Neural progenitor cell (in vitro differentiated cells): Measurements from ENCODE around the gene RBM8A. TPM values are rescaled to one million over a fixed set of nuclear protein-coding genes. Genes with fewer than 3 reads are reported as not detected.
A peak's percentile ranks its signal among the peaks of the same experiment; 100 is the strongest.
"Not testable (repeated sequence)": the region's sequence is repeated elsewhere in the genome, so short reads cannot be mapped to it uniquely, and the experiment has no call there.

ENCODE experiments used
- DNase-seq: peaks from one replicate; pipeline ENCODE4 v3.0.0-alpha.2; 2016; ENCODE audit warnings: low spot score
- H2AFZ ChIP-seq: fragments of 200-600 bp; sonication (generic); replicated peaks from 2 replicates; pipeline ENCODE4 v1.6.1; 2016; ENCODE audit warnings: antibody characterized with exemption
- H3F3A ChIP-seq: fragments of 200-600 bp; sonication (generic); 2 replicates; pipeline ENCODE4 v1.6.1; 2016; ENCODE audit warnings: antibody characterized with exemption, low read depth
- H3K27ac ChIP-seq: fragments of 200-600 bp; sonication (generic); 2 replicates; pipeline ENCODE4 v1.5.1; 2016; ENCODE audit warnings: mild to moderate bottlenecking
- H3K27me3 ChIP-seq: fragments of 200-600 bp; sonication (generic); 2 replicates; pipeline ENCODE4 v1.6.1; 2016; ENCODE audit warnings: mild to moderate bottlenecking, moderate library complexity
- H3K36me3 ChIP-seq: fragments of 200-600 bp; sonication (generic); 2 replicates; pipeline ENCODE4 v1.5.1; 2016
- H3K4me1 ChIP-seq: fragments of 200-600 bp; sonication (generic); 2 replicates; pipeline ENCODE4 v1.6.1; 2016; ENCODE audit warnings: mixed run types
- H3K4me2 ChIP-seq: fragments of 200-600 bp; sonication (generic); 2 replicates; pipeline ENCODE4 v1.6.1; 2016
- H3K4me3 ChIP-seq: fragments of 200-600 bp; sonication (generic); 2 replicates; pipeline ENCODE4 v1.5.1; 2016
- H3K79me2 ChIP-seq: fragments of 200-600 bp; sonication (generic); 2 replicates; pipeline ENCODE4 v1.6.1; 2016; ENCODE audit warnings: low read depth
- H3K9ac ChIP-seq: fragments of 200-600 bp; sonication (generic); 2 replicates; pipeline ENCODE4 v1.6.1; 2016
- H3K9me3 ChIP-seq: fragments of 200-600 bp; sonication (generic); 2 replicates; pipeline ENCODE4 v1.5.1; 2016; ENCODE audit warnings: low read depth
- H4K20me1 ChIP-seq: fragments of 200-600 bp; sonication (generic); 2 replicates; pipeline ENCODE4 v1.6.1; 2016; ENCODE audit warnings: low read depth
- H3K27ac Mint-ChIP-seq: 3 replicates; pipeline ENCODE4 v1.8.0; 2021; ENCODE audit warnings: mixed read lengths
- H3K27me3 Mint-ChIP-seq: 2 replicates; pipeline ENCODE4 v1.8.0; 2022; ENCODE audit warnings: low read depth, mild to moderate bottlenecking, inconsistent platforms, moderate library complexity, mixed read lengths; ENCODE audit not compliant: insufficient read depth
- H3K36me3 Mint-ChIP-seq: 3 replicates; pipeline ENCODE4 v1.8.0; 2021; ENCODE audit warnings: mixed read lengths
- H3K4me1 Mint-ChIP-seq: 3 replicates; pipeline ENCODE4 v1.8.0; 2021; ENCODE audit warnings: mixed read lengths
- H3K4me3 Mint-ChIP-seq: 3 replicates; pipeline ENCODE4 v1.8.0; 2021; ENCODE audit warnings: mild to moderate bottlenecking, moderate library complexity, mixed read lengths
- H3K9me3 Mint-ChIP-seq: 3 replicates; pipeline ENCODE4 v1.8.0; 2020; ENCODE audit warnings: mixed read lengths
- EZH2 ChIP-seq: fragments of 200-600 bp; sonication (generic); IDR thresholded peaks from 2 replicates; pipeline ENCODE4 v1.6.1; 2017; ENCODE audit warnings: antibody characterized with exemption, mild to moderate bottlenecking, moderate library complexity
- EZH2phosphoT487 ChIP-seq: fragments of 200-600 bp; sonication (generic); IDR thresholded peaks from 2 replicates; pipeline ENCODE4 v1.6.1; 2017; ENCODE audit warnings: antibody characterized with exemption
- total RNA-seq: library from RNA; depleted of rRNA; stranded (reverse); fragments of >200 nt; gene quantifications from 2 replicates; pipeline ENCODE4 v1.2.3, GENCODE V29; 2015; ENCODE audit warnings: low replicate concordance
- TF ChIP-seq, protein P1 (sequence below): fragments of 200-600 bp; sonication (generic); IDR thresholded peaks from 2 replicates; pipeline ENCODE4 v1.5.1; 2017; ENCODE audit warnings: antibody characterized with exemption, mild to moderate bottlenecking

The RBM8A gene
- total RNA-seq, 1 donor from 2014 or later = 320 TPM

DNA sequence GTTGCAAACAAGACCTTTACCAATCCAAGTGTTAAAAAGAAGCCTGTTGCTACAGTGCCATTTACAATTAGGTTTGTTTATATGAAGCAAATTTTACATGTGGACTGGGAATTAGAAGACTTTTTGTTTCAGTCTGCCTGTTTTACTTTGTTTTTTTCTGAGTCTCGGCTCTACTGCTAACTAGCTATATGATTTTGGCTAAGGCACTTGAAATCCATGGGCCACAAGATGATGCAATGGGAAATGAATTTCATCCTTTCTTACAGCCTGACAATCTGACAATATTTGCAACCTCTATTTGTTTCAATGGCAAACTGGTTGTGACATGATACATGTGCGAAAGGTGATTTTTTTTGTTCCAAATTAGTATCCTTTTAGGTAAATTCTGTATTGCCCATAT is 5.0 kb downstream of the RBM8A start:
- H3K36me3 ChIP-seq = peaks cover 4% of the 10 kb centered on the region
- no peak overlapping the region for H3K27ac ChIP-seq
- H3K9ac ChIP-seq = no peak overlapping the region
- peaks cover 16% of the 10 kb centered on the region for H3K79me2 ChIP-seq
- H3K27ac Mint-ChIP-seq = no peak overlapping the region
- no peak overlapping the region for H2AFZ ChIP-seq
- no peaks in the 10 kb centered on the region for H3K27me3 Mint-ChIP-seq
- H3K4me3 Mint-ChIP-seq = no peak overlapping the region
- peaks cover 43% of the 10 kb centered on the region for H3F3A ChIP-seq
- H3K9me3 ChIP-seq = no peaks in the 10 kb centered on the region
- peaks cover 23% of the 10 kb centered on the region for H3K4me1 Mint-ChIP-seq
- H3K4me2 ChIP-seq = no peak overlapping the region
- no peaks in the 10 kb centered on the region for H4K20me1 ChIP-seq
- peaks cover 13% of the 10 kb centered on the region for H3K27me3 ChIP-seq
- H3K4me3 ChIP-seq = no peak overlapping the region
- DNase-seq = no peak
- H3K36me3 Mint-ChIP-seq = peaks cover 16% of the 10 kb centered on the region
- TF ChIP-seq EZH2phosphoT487 = no peak
- TF ChIP-seq, protein P1, sequence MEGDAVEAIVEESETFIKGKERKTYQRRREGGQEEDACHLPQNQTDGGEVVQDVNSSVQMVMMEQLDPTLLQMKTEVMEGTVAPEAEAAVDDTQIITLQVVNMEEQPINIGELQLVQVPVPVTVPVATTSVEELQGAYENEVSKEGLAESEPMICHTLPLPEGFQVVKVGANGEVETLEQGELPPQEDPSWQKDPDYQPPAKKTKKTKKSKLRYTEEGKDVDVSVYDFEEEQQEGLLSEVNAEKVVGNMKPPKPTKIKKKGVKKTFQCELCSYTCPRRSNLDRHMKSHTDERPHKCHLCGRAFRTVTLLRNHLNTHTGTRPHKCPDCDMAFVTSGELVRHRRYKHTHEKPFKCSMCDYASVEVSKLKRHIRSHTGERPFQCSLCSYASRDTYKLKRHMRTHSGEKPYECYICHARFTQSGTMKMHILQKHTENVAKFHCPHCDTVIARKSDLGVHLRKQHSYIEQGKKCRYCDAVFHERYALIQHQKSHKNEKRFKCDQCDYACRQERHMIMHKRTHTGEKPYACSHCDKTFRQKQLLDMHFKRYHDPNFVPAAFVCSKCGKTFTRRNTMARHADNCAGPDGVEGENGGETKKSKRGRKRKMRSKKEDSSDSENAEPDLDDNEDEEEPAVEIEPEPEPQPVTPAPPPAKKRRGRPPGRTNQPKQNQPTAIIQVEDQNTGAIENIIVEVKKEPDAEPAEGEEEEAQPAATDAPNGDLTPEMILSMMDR = no peak
- no peak for TF ChIP-seq EZH2
- no peaks in the 10 kb centered on the region for H3K9me3 Mint-ChIP-seq
- peaks cover 13% of the 10 kb centered on the region for H3K4me1 ChIP-seq

DNA sequence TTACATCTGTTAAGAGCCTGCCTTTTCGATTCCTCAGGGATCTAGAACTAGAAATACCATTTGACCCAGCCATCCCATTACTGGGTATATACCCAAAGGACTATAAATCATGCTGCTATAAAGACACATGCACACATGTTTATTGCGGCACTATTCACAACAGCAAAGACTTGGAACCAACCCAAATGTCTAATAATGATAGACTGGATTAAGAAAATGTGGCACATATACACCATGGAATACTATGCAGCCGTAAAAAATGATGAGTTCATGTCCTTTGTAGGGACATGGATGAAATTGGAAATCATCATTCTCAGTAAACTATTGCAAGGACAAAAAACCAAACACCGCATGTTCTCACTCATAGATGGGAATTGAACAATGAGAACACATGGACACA is 7.0 kb downstream of the RBM8A start:
- Histone ChIP-seq H3F3A (peaks cover 43% of the 10 kb centered on the region), H3K27me3 (peaks cover 13% of the 10 kb centered on the region)
- not testable (repeated sequence) for H3K79me2 ChIP-seq, H3K27ac Mint-ChIP-seq, H3K27ac ChIP-seq, H3K4me3 ChIP-seq, H3K36me3 ChIP-seq, H3K27me3 Mint-ChIP-seq, H3K4me1 ChIP-seq, H3K9me3 ChIP-seq, DNase-seq, H2AFZ ChIP-seq, H4K20me1 ChIP-seq, H3K9ac ChIP-seq, H3K9me3 Mint-ChIP-seq, H3K4me2 ChIP-seq
- Mint-ChIP-seq H3K36me3 (peaks cover 14% of the 10 kb centered on the region), H3K4me3 (peak overlapping the region; percentile 96), H3K4me1 (peaks cover 27% of the 10 kb centered on the region)

DNA sequence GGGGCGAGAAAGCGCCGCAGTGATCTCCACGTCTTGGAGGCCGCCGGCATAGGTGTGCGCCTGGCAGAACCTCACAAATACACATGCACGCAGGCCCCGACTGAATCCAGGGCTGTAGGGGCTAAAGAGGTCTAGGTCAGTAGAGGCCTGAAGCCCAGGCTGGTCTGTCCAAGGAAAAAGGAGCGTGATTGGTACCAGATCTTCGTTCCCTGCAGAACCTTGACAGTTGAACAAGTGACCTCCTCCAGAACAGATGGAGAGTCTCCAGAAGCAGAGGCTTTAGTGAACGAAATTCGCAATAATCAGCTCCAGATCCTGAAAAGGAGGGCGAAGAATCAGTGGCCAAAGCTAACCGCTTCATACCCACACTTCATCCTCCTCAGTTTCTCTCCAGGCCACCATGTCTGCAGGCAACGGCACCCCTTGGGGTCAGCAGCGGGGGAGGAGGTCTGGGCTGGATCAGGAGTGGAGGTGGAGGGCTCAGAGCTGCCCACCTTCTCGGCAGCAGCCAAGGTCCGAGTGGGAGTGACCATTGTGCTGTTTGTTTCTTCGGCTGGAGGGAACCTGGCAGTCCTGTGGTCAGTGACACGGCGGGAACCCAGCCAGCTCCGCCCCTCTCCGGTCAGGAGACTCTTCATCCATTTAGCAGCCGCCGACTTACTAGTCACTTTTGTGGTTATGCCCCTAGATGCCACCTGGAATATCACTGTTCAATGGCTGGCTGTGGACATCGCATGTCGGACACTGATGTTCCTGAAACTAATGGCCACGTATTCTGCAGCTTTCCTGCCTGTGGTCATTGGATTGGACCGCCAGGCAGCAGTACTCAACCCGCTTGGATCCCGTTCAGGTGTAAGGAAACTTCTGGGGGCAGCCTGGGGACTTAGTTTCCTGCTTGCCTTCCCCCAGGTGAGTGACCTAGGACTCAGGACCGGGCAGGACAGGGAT is 8.0 kb downstream of the RBM8A start:
- peaks cover 16% of the 10 kb centered on the region for H3K36me3 Mint-ChIP-seq
- H3K9me3 Mint-ChIP-seq = no peaks in the 10 kb centered on the region
- peaks cover 43% of the 10 kb centered on the region for H3F3A ChIP-seq
- no peaks in the 10 kb centered on the region for H3K36me3 ChIP-seq
- H3K4me2 ChIP-seq = peak overlapping the region; percentile 87
- H4K20me1 ChIP-seq = no peaks in the 10 kb centered on the region
- H3K9ac ChIP-seq = no peak overlapping the region
- TF ChIP-seq, protein P1 = no peak
- TF ChIP-seq EZH2 = no peak
- no peak for TF ChIP-seq EZH2phosphoT487
- peak overlapping the region; percentile 78 for H3K4me3 ChIP-seq
- H3K79me2 ChIP-seq = no peaks in the 10 kb centered on the region
- H3K9me3 ChIP-seq = no peaks in the 10 kb centered on the region
- H3K4me3 Mint-ChIP-seq = peak overlapping the region; percentile 96
- H3K27ac Mint-ChIP-seq = peak overlapping the region; percentile 94
- H3K27ac ChIP-seq = no peak overlapping the region
- H3K4me1 Mint-ChIP-seq = peaks cover 27% of the 10 kb centered on the region
- DNase-seq = peak; percentile 62
- H3K27me3 Mint-ChIP-seq = no peaks in the 10 kb centered on the region
- H2AFZ ChIP-seq = peak overlapping the region; percentile 92
- H3K27me3 ChIP-seq = peaks cover 13% of the 10 kb centered on the region
- peaks cover 6% of the 10 kb centered on the region for H3K4me1 ChIP-seq
